Occipital lobe (tissue), 3 donors: Measurements from ENCODE around the gene CCK. TPM values are rescaled to one million over a fixed set of nuclear protein-coding genes. Genes with fewer than 3 reads are reported as not detected.
A peak's percentile ranks its signal among the peaks of the same experiment; 100 is the strongest.

Source experiments
- DNase-seq: peaks from one replicate; lab custom pipeline; 2025; lab: John Stamatoyannopoulos, UW
- small RNA-seq: library from RNA; depleted of rRNA; stranded (forward); fragments of <200 nt; gene quantifications from one replicate; pipeline ENCODE3, GENCODE V24; 2014
- total RNA-seq: library from RNA; depleted of rRNA; stranded (reverse); fragments of >200 nt; gene quantifications from one replicate; pipeline ENCODE4 v1.2.3, GENCODE V29; 2014

Gene CCK
- total RNA-seq, 1 donor from 2014 or later = 14.7 TPM

DNA sequence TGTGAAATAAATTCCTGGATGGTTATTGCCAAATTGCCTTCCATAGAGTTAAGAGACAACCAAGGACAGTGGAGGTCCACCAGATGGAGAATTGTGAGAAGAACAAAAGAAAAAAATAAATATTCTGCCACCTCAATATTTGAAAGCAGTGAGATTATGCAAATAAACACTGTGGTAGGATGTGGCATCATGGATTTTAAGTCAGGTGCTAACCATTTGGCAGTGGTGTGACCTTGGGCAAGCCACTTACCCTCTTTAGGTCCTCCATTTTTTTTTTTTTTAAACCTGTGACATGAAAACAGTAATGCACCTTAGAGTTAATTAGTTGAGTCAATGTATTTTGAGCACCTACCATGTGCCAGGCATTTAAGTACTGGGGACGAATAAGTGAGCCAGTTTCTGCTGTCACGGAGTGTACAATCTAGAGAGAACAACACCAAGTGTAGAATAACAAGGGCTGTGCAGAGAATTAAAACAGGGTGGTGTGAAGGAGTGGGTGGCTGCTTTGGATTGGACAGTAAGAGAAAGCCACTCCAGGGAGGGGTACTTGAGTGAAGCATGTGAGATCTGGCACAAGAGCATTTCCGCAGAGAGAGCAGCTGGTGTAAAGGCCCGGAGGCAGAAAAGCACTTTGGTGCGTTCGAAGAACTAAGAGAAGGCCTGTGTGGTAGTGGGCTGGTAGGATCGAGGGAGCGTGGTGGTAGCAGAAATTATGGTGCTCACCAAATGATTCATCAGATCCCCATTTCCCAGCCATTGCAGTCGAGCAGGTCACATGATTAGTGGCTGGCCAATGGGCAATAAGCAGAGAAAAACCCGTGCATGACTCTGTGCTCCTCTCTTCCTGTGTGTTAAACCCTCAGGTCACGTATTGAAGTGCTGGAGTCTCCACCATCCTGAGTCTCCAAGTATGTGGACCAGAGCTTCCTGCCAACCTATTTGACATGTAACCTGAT, 39.2 kb downstream of the CCK start:
- peak; percentile 57 for DNase-seq

DNA sequence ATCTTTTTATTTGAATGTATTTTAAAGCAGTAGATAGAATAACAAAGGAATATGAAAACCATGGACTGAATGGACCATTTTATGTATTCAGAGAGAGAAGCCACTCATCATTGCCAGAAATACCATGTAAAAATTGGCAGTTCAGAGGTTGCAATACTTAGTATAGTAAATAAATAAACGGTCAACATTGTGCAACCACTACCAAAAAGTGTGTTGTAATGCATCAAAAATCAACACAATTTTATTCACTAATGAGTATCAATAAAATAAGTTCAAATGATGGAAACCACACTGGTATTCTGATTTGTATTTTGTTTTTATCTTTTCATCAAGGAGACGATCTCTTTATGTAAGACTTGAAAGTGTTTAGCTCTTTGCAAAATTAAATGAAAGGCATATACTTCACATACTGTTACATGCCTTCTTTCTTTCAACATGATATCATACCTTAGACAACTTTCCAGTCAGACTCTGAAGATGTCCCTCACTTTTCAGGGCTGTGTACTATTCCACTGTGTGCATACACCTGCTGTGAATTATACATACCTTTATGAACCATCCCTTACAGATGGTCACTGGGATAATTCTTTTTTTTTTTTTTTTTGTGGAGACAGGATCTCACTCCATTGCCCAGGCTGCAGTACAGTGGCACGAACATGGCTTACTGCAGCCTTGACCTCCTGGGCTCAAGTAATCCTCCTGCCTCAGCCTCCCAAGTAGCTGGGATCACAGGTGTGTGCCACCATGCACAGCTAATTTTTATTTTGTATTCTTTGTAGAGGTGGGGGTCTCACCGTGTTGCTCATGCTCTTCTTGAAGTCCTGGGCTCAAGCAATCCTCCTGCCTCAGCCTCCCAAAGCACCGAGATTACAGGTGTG, 40.3 kb downstream of the CCK start:
- DNase-seq = no peak

DNA sequence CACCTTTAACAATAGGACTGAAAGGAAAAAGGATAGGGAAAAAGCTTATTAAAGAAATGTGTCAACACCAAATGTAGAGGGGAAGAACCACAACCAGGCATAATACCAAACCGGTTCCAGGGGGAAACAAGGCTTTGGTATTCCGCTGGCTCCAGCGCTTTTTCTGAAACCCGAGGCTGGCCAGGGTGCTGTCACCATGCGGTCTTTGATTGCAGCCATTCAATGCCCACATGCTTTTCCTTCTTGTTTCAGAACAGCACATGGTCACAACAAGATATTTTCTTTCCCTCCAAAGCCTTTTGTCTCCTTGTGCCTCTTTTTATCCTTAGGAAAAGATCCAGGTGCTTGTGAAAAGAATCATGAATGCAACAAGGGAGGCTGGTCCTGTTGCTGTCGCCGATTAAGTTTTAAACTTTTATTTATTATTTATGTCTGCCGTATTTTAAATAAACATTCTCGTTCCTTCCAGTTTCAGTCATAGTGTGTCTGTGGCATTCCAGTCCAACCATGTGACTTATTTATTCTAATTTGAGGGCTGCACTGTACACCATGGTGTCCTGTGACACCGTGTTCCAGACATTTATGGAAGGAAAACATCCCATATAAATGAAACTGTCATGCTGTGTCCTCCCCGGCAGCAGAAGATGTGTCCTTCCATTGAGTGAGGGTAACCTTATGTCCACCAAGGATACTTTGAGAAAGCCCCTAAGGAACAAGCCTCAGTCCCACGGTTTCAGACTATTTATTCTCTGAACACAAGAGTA, 41.1 kb downstream of the CCK start:
- DNase-seq = no peak

DNA sequence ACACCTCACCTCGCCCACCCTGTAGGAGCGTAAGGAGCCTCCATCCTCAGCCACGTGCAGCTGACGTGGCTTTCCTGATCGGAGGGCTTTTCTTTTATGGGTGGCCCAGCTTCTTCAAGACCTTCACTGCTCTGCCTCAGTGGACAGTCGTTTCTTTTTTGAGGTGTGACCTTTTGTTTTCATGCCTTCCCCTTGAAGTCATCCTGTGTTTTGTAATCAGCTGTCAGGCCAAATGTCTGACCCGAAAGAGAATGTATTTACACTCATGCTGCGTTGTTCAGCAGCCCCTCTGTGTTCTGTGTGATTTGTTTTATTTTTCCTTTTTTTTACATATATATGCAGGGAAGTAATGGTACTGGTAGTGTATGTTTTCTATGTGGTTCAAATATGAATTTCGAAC, 41.8 kb downstream of the CCK start:
- no peak for DNase-seq

DNA sequence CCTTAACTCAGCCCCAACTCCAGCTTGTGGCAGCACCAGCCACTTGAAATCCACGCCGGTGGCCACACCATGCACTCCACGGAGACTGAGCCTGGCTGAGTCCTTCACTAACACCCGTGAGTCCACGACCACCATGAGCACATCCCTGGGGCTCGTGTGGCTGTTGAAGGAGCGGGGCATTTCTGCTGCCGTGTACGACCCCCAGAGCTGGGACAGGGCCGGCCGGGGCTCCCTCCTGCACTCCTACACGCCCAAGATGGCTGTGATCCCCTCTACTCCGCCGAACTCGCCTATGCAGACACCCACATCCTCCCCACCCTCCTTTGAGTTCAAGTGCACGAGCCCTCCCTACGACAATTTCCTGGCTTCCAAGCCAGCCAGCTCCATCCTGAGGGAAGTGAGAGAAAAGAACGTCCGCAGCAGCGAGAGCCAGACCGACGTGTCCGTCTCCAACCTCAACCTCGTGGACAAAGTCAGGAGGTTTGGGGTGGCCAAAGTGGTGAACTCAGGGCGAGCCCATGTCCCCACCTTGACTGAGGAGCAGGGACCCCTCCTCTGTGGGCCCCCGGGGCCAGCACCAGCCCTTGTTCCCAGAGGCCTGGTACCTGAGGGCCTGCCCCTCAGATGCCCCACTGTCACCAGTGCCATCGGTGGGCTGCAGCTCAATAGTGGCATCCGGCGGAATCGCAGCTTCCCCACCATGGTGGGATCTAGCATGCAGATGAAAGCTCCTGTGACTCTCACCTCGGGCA, 42.9 kb downstream of the CCK start:
- DNase-seq = no peak

DNA sequence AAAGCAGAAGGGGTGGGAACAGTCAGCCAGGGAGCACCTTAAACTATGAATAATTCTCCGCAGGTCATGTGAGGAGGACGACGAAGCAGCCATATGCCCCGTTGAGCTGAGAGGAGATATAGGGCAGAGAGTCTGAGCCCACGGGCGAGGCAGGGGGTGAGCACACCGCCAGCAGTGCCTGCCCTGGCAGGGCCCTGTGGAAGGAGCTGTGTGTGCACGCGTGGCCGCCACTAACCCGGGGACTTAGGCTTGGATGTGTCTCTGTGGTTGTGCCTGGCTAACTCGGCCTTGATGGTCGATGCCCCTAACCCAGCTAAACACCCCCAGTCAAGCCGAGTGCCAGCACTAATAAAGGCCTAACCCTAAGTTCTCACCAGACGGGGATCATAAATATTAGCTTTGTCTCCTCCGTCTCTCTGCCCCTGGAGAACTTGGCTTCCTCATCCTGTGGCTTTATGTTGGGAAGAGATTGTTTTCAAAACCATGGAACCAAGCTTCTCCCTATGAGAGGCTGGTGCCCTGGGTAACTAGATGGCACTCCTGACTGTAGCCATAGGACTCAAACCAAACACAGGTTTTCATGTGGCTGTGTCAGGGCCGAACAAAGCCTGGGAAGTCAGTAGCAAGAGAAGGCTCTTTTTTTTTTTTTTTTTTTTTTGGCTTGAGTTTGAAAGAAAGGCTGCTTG, 45.4 kb downstream of the CCK start:
- DNase-seq = no peak

DNA sequence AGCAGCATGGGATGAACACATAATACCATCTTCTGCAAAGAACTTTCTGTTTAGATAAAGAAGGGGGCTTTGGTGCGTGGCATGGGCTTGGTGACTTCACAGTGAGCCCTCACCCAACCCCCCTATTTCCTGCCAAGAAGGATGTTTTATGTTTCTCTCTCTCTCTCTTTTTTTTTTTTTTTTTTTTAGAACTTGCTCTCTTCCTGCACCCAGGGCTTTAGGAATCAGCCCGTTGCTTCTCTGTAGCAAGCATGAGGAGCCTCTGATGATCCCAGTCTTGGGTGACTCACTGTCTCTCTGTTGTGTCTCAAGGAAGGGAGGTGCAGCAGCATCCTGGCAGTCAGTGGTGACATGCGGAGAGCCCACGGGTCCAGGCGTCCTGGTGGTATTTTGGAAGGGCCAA, 49.1 kb downstream of the CCK start:
- DNase-seq = no peak

DNA sequence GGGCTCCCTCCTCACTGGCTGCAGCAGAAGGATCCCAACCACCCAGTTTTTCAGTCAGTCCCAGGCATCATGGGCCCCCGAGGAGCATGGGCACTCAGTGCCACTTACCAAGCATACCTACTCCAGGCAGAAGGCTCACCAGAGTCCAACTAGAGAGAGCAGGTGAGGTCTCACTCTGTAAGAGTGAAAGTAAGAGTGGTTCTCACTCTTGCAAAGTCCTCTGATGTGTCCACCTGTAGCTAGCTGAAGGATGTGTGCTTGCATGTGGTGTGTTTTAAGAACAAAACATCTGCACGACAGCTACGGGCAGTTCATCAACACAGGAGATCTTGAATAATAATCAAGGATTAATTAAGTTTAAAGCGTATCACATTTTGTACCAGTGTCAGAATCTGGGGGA, 49.7 kb downstream of the CCK start:
- no peak for DNase-seq

DNA sequence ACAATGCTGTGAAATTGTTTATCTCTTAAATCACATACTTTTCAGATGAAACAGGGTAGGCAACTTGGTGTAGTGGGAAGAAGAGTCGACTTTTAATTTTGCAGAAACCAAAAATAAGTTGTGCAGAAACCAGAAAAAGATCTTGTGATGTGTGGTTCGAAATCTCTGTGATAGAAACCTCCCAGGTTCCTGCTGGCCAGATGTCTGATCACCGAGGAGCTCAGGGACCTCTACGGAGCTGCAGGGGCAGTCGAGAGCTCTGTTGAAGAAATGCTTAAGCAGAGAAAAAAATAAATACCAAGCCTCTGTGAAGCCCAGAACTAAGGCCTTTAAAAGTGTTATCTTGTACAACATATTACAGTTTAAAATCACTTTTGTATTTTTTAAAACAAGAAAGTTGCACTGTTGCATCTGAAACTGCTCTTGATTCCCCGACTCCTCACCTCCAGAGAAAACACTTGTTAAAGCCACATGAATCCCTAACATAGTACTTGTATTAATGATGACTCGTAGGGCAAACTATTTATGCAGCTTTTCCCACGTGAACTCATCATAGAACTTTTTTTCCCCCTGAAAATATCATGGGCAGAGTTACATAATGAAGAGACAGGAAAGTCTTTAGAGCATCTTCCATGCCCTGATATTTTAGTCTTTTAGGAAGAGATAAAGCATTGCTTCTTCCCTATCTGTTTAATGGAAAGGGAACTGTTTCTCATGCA, 51.3 kb downstream of the CCK start:
- DNase-seq = no peak

DNA sequence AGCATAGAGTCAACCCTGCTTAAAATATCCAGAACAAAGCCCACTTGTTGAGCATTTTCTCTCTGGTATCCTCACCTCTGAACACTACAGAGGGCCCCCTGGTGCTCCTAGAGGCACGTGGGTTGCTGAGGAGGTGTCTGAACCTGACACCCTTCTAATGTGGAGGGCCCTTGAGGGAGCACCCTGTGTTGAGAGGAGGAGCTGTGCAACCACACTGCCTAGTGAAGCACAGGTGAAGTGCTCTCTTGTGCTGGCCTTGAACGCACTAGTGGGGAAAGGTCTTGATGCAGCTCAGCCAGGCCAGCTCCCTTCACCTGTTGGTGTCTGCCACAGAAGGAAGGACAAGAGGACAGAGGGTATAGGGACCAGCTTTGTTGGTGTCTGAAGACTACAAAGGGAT, 51.9 kb downstream of the CCK start:
- no peak for DNase-seq

DNA sequence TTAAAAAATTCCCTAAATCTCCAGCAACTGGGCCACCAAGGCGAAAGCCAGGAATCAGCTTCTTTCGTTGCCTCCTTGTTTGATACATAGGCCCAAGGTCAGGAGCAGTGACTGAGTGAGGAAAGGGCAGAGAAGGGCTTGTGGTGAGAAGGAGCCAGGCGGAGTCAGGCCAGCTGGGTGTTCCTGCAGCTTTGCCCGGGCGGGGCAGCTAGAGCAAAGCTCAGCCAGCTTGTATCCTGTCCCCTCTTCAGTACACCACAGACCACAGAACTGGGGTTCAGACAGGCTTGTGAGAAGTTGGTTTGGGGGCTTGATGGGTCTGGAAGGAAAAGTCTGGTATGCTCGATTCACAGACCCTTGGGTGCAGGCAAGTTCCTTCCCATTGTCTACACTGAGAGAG, 52.6 kb downstream of the CCK start:
- no peak for DNase-seq

DNA sequence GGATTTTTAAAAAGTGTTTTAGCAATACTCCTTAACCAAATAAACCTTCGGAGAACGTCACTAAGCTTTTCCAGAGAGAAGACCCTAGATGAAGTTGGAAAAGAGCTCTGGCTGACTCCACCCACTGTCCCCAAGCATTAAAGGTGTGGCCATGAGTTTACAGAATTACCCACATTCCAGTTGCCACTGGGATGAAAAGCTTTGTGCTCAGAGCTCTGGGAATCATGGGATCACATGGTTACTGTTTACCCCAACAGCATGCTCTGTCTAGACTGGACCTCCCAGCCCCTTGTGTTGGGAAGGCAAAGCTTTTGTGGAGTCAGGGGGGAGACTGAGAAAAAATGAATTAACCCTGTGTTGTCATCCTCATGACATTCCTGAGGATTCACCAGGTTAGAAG, 55.3 kb downstream of the CCK start:
- no peak for DNase-seq

DNA sequence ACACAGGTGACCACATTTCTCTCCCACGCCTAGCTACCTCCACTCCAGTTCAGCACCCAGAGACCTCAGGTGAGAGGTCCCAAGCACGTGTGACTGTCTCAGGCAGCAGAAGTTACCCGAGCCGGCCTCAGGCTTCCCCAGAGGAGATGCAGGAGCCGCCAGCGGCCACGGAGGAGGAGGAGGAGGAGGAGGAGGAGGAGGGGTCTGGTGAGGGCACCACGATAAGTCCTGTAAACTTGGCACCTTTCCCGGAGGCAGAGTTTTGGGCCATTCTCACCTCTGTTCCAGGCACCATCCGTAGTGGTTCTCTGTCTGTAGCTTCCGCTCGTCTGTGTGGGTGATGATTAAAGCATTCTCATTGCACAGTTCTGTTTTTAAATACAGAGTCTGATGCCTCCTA, 56.1 kb downstream of the CCK start:
- no peak for DNase-seq

Small RNAs within 50 kb of the gene (small RNA-seq; reads per million reads assigned to genes)
- not detected for gene RNU4-78P

Other genes starting within 250 kb of the CCK start
- 46.3 TPM for gene TRAK1, start 174.8 kb downstream of the CCK start, total RNA-seq
- not detected for gene LYZL4, start 144.4 kb upstream of the CCK start, total RNA-seq
- 0.16 TPM for gene VIPR1, start 236.5 kb upstream of the CCK start, total RNA-seq